ENCODE data around the gene CLSTN2. TPM values are rescaled to one million over a fixed set of nuclear protein-coding genes. Genes with fewer than 3 reads are reported as not detected.

The CLSTN2 gene
- polyA plus RNA-seq, 2 donors = 0.20 TPM

- Histone ChIP-seq H3K9me3 (ENCODE audit: control insufficient read depth in 2 of 2, insufficient read depth in 1 of 2, low read depth in 1 of 2, low read length in 1 of 2) (peaks cover 0 to 2% of the 10 kb centered on the region in 2 donors), H3K4me3 (ENCODE audit: low read depth in 1 of 2, low read length in 2 of 2) (no peak overlapping the region), H3K27me3 (ENCODE audit: control insufficient read depth in 1 of 2, insufficient read depth in 2 of 2, low read length in 2 of 2) (no peaks in the 10 kb centered on the region), H3K4me1 (ENCODE audit: control insufficient read depth in 2 of 2, insufficient read depth in 2 of 2, low read length in 1 of 2) (no peaks in the 10 kb centered on the region), H3K27ac (ENCODE audit: low read depth in 2 of 2, low read length in 1 of 2) (no peak overlapping the region), H3K36me3 (ENCODE audit: control insufficient read depth in 2 of 2, insufficient read depth in 2 of 2, low read length in 1 of 2) (no peaks in the 10 kb centered on the region)
- 85 to 89% methylated on average over 3 of the region's 3 CpGs for WGBS, 2 donors
These were observed 213.9 kb downstream of the CLSTN2 start for GRCh38 chr3:140148824-140149390.

DNA sequence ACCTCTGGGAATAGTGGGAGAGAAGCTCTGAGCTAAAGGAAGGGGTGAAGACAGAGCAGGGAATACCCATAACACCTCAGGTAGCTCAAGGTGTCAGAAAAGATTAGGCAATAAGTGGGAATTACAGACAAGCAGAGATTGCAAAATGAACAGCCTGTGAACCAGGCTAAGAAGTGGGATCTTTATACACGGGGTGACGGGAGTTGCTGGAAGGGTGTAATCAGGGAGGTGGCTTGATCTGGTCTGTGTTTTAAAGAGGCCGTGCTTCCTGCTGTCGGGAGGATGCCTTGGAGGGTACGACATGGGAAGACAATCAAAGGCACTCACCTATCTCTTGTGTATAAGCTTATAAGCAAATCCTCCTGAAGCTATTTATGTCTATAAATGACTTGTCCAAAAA is 216.3 kb downstream of the CLSTN2 start:
- no peak overlapping the region for H3K27ac ChIP-seq (ENCODE audit: low read depth in 2 of 2, low read length in 1 of 2)
- no peaks in the 10 kb centered on the region for H3K36me3 ChIP-seq (ENCODE audit: control insufficient read depth in 2 of 2, insufficient read depth in 2 of 2, low read length in 1 of 2)
- WGBS, 2 donors = 78 to 81% methylated on average over 5 of the region's 5 CpGs
- H3K4me3 ChIP-seq (ENCODE audit: low read depth in 1 of 2, low read length in 2 of 2) = no peak overlapping the region
- H3K4me1 ChIP-seq (ENCODE audit: control insufficient read depth in 2 of 2, insufficient read depth in 2 of 2, low read length in 1 of 2) = no peaks in the 10 kb centered on the region
- peaks cover 0 to 2% of the 10 kb centered on the region in 2 donors for H3K9me3 ChIP-seq (ENCODE audit: control insufficient read depth in 2 of 2, insufficient read depth in 1 of 2, low read depth in 1 of 2, low read length in 1 of 2)
- H3K27me3 ChIP-seq (ENCODE audit: control insufficient read depth in 1 of 2, insufficient read depth in 2 of 2, low read length in 2 of 2) = no peaks in the 10 kb centered on the region

- Histone ChIP-seq H3K4me1 (ENCODE audit: control insufficient read depth in 2 of 2, insufficient read depth in 2 of 2, low read length in 1 of 2) (no peaks in the 10 kb centered on the region), H3K27me3 (ENCODE audit: control insufficient read depth in 1 of 2, insufficient read depth in 2 of 2, low read length in 2 of 2) (no peaks in the 10 kb centered on the region), H3K4me3 (ENCODE audit: low read depth in 1 of 2, low read length in 2 of 2) (no peak overlapping the region), H3K9me3 (ENCODE audit: control insufficient read depth in 2 of 2, insufficient read depth in 1 of 2, low read depth in 1 of 2, low read length in 1 of 2) (peaks cover 0 to 2% of the 10 kb centered on the region in 2 donors), H3K36me3 (ENCODE audit: control insufficient read depth in 2 of 2, insufficient read depth in 2 of 2, low read length in 1 of 2) (no peaks in the 10 kb centered on the region), H3K27ac (ENCODE audit: low read depth in 2 of 2, low read length in 1 of 2) (no peak overlapping the region)
- 59 to 62% methylated on average over 7 of the region's 7 CpGs for WGBS, 2 donors
These were observed 218.1 kb downstream of the CLSTN2 start for GRCh38 chr3:140152851-140153639.

GRCh38 chr3:140153736-140154135 is 218.8 kb downstream of the CLSTN2 start:
- Histone ChIP-seq H3K4me1 (ENCODE audit: control insufficient read depth in 2 of 2, insufficient read depth in 2 of 2, low read length in 1 of 2) (no peaks in the 10 kb centered on the region), H3K27me3 (ENCODE audit: control insufficient read depth in 1 of 2, insufficient read depth in 2 of 2, low read length in 2 of 2) (no peaks in the 10 kb centered on the region), H3K9me3 (ENCODE audit: control insufficient read depth in 2 of 2, insufficient read depth in 1 of 2, low read depth in 1 of 2, low read length in 1 of 2) (peaks cover 0 to 2% of the 10 kb centered on the region in 2 donors), H3K36me3 (ENCODE audit: control insufficient read depth in 2 of 2, insufficient read depth in 2 of 2, low read length in 1 of 2) (no peaks in the 10 kb centered on the region), H3K4me3 (ENCODE audit: low read depth in 1 of 2, low read length in 2 of 2) (no peak overlapping the region), H3K27ac (ENCODE audit: low read depth in 2 of 2, low read length in 1 of 2) (no peak overlapping the region)
- 81 to 92% methylated on average over 1 of the region's 1 CpG for WGBS, 2 donors

DNA sequence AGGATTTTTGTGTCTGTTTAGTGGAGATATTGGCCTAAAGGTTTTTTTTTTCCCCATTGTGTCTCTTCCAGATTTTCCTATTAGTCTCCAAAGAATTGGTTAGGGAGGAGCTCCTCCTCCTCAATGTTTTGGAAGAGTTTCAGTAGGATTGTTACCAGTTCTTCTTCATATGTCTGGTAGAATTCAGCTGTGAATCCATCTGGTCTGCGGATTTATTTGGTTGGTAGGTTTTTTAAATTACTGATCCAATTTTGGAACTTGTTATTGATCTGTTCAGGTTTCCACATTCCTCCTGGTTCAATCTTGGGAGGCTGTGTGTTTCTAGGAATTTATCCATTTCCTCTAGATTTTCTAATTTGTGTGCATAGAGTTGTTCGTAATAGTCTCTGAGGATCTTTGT is 222.2 kb downstream of the CLSTN2 start:
- Histone ChIP-seq H3K4me3 (ENCODE audit: low read depth in 1 of 2, low read length in 2 of 2) (no peak overlapping the region), H3K27me3 (ENCODE audit: control insufficient read depth in 1 of 2, insufficient read depth in 2 of 2, low read length in 2 of 2) (no peaks in the 10 kb centered on the region), H3K36me3 (ENCODE audit: control insufficient read depth in 2 of 2, insufficient read depth in 2 of 2, low read length in 1 of 2) (no peaks in the 10 kb centered on the region), H3K27ac (ENCODE audit: low read depth in 2 of 2, low read length in 1 of 2) (no peak overlapping the region), H3K9me3 (ENCODE audit: control insufficient read depth in 2 of 2, insufficient read depth in 1 of 2, low read depth in 1 of 2, low read length in 1 of 2) (no peaks in the 10 kb centered on the region), H3K4me1 (ENCODE audit: control insufficient read depth in 2 of 2, insufficient read depth in 2 of 2, low read length in 1 of 2) (no peaks in the 10 kb centered on the region)
- 90 to 96% methylated on average over 2 of the region's 2 CpGs for WGBS, 2 donors

DNA sequence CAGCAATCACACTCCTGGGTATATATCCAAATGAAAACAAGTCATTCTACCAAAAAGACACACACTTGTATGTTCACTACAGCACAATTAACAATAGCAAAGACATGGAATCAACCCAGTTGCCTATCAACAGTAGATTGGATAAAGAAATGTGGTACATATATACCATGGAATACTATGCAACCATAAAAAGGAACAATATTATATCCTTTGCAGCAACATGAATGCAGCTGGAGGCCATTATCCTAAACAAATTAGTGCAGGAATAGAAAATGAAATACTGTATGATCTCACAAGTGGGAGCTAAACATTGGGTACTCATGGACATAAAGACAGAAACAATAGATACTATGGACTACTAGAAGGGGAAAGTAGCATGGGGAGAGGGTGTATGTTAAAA is 224.7 kb downstream of the CLSTN2 start:
- H3K27me3 ChIP-seq (ENCODE audit: control insufficient read depth in 1 of 2, insufficient read depth in 2 of 2, low read length in 2 of 2) = no peaks in the 10 kb centered on the region
- no peak overlapping the region for H3K4me3 ChIP-seq (ENCODE audit: low read depth in 1 of 2, low read length in 2 of 2)
- H3K9me3 ChIP-seq (ENCODE audit: control insufficient read depth in 2 of 2, insufficient read depth in 1 of 2, low read depth in 1 of 2, low read length in 1 of 2) = no peaks in the 10 kb centered on the region

DNA sequence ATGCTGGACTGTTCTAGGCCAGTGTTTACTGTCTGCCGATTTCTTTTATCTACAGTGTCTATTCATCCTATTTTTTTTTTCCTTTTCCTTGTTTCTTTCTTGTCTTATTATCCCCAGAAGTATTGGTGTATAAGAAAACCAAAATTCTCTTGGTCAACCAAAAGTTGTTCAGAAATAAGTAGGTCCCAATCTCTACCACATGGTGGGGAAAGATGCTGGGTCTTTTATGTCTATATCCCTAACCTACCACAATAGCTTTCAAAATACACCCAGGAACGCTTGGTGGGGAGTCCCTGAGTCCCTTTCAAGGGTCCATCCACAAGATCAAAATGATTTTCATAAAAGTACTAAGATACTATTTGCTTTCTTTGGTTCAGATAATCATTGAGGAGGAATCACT is 225.6 kb downstream of the CLSTN2 start:
- 69 to 72% methylated on average over 2 of the region's 2 CpGs for WGBS, 2 donors
- Histone ChIP-seq H3K27ac (ENCODE audit: low read depth in 2 of 2, low read length in 1 of 2) (no peak overlapping the region), H3K9me3 (ENCODE audit: control insufficient read depth in 2 of 2, insufficient read depth in 1 of 2, low read depth in 1 of 2, low read length in 1 of 2) (no peaks in the 10 kb centered on the region), H3K4me1 (ENCODE audit: control insufficient read depth in 2 of 2, insufficient read depth in 2 of 2, low read length in 1 of 2) (no peaks in the 10 kb centered on the region), H3K27me3 (ENCODE audit: control insufficient read depth in 1 of 2, insufficient read depth in 2 of 2, low read length in 2 of 2) (no peaks in the 10 kb centered on the region), H3K36me3 (ENCODE audit: control insufficient read depth in 2 of 2, insufficient read depth in 2 of 2, low read length in 1 of 2) (no peaks in the 10 kb centered on the region), H3K4me3 (ENCODE audit: low read depth in 1 of 2, low read length in 2 of 2) (no peak overlapping the region)

More for the DNA sequence above, 224.7 kb downstream of the CLSTN2 start:
- no peak overlapping the region for H3K27ac ChIP-seq (ENCODE audit: low read depth in 2 of 2, low read length in 1 of 2)
- no peaks in the 10 kb centered on the region for H3K4me1 ChIP-seq (ENCODE audit: control insufficient read depth in 2 of 2, insufficient read depth in 2 of 2, low read length in 1 of 2)
- no peaks in the 10 kb centered on the region for H3K36me3 ChIP-seq (ENCODE audit: control insufficient read depth in 2 of 2, insufficient read depth in 2 of 2, low read length in 1 of 2)

- WGBS, 2 donors = 84 to 85% methylated on average over 5 of the region's 5 CpGs
- Histone ChIP-seq H3K27me3 (ENCODE audit: control insufficient read depth in 1 of 2, insufficient read depth in 2 of 2, low read length in 2 of 2) (no peaks in the 10 kb centered on the region), H3K4me3 (ENCODE audit: low read depth in 1 of 2, low read length in 2 of 2) (no peak overlapping the region), H3K9me3 (ENCODE audit: control insufficient read depth in 2 of 2, insufficient read depth in 1 of 2, low read depth in 1 of 2, low read length in 1 of 2) (no peaks in the 10 kb centered on the region), H3K4me1 (ENCODE audit: control insufficient read depth in 2 of 2, insufficient read depth in 2 of 2, low read length in 1 of 2) (no peaks in the 10 kb centered on the region), H3K27ac (ENCODE audit: low read depth in 2 of 2, low read length in 1 of 2) (no peak overlapping the region), H3K36me3 (ENCODE audit: control insufficient read depth in 2 of 2, insufficient read depth in 2 of 2, low read length in 1 of 2) (no peaks in the 10 kb centered on the region)
These were observed 227.6 kb downstream of the CLSTN2 start for GRCh38 chr3:140162551-140162950.

DNA sequence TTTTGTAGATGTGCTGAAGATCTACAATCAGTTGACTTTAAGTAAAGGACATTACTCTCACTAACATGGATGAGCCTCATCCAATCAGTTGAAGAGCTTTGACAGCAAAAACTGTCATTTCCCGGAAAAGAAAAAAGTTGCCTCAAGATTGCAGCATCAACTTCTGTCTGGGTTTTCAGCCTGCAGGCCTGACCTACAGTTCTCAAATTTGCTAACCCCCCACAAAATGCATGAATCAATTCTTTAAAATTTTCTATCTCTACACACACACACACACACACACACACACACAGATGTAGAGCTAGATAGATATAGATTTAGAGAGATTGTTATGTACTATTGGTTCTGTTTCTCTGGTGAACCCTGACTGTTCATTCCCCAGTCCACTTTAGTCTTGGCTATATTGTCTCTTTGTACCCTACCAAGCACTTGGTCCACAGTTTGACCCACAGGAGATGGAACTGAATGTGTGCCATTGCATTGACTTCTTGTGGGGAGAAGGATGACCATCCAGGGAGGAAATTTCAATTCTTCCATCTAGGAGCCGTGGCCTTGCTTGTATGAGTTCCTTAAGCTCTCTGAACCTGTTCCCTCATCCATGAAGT is 228.3 kb downstream of the CLSTN2 start:
- Histone ChIP-seq H3K4me1 (ENCODE audit: control insufficient read depth in 2 of 2, insufficient read depth in 2 of 2, low read length in 1 of 2) (no peaks in the 10 kb centered on the region), H3K4me3 (ENCODE audit: low read depth in 1 of 2, low read length in 2 of 2) (no peak overlapping the region), H3K27ac (ENCODE audit: low read depth in 2 of 2, low read length in 1 of 2) (no peak overlapping the region), H3K9me3 (ENCODE audit: control insufficient read depth in 2 of 2, insufficient read depth in 1 of 2, low read depth in 1 of 2, low read length in 1 of 2) (no peaks in the 10 kb centered on the region), H3K27me3 (ENCODE audit: control insufficient read depth in 1 of 2, insufficient read depth in 2 of 2, low read length in 2 of 2) (no peaks in the 10 kb centered on the region), H3K36me3 (ENCODE audit: control insufficient read depth in 2 of 2, insufficient read depth in 2 of 2, low read length in 1 of 2) (no peaks in the 10 kb centered on the region)
- 86 to 88% methylated on average over 2 of the region's 2 CpGs for WGBS, 2 donors

Measured in esophagus (tissue), 2 donors.